HG03457 (cell line): ENCODE measurements around the gene APC2.
"Not testable (repeated sequence)": the region's sequence is repeated elsewhere in the genome, so short reads cannot be mapped to it uniquely, and the experiment has no call there.

Experiments used
- ATAC-seq: cut with Tn5 transposase; IDR thresholded peaks from one replicate; pipeline ENCODE4 v1.9.1; 2021; ENCODE audit warnings: moderate number of reproducible peaks; ENCODE audit not compliant: unreplicated experiment

The APC2 gene

GRCh38 chr19:1474011-1474764, 24.3 kb downstream of the APC2 start:
- no peak for ATAC-seq

GRCh38 chr19:1474765-1475351, 24.9 kb downstream of the APC2 start:
- no peak for ATAC-seq

- no peak for ATAC-seq
Observed at GRCh38 chr19:1475751-1476437, 26.0 kb downstream of the APC2 start.

GRCh38 chr19:1477056-1477455, 27.1 kb downstream of the APC2 start:
- not testable (repeated sequence) for ATAC-seq

DNA sequence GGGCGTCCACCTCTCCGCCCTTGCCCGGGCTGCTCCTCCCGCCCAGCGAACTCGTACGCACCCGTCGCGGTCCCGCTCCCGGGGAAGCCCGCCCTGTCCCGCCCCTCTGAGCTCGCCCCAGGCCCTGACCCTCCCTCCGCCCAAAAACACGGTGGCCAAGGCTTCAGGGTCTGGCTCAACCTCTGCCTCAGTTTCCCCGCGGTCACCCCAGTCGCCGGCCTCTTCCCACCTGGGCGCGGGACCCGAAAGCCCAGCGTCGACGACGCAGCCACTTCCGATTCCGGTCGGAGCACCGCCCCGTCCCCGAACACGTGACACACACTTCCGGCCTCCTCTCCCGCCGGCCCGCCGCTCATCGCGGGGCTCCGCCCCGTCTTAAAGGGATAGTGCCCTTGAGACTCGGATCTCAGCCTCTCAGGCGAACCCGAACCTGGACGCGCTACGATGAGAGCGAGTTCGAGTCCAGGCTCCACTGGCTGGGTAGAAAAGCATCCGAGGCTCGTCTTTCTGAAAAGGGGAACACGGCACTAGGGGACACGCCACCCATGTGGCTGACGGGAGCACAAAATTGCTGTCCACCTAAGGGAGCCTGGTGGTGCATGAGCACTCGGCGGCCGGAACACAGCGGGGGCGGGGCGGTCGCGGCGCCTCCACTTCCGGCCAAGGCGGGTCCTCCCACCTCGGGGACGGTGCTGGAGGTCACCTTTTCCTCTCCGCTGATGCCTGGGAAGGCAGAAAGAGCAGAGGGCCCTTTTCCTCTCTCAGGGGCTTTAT, 29.2 kb downstream of the APC2 start, which contains the start of gene C19orf25:
TSS of gene C19orf25 (minus strand) at position 282 of the 774 bp plus-strand sequence. CDS start 312 bp downstream, outside the sequence.
- ATAC-seq = peak; percentile 59

DNA sequence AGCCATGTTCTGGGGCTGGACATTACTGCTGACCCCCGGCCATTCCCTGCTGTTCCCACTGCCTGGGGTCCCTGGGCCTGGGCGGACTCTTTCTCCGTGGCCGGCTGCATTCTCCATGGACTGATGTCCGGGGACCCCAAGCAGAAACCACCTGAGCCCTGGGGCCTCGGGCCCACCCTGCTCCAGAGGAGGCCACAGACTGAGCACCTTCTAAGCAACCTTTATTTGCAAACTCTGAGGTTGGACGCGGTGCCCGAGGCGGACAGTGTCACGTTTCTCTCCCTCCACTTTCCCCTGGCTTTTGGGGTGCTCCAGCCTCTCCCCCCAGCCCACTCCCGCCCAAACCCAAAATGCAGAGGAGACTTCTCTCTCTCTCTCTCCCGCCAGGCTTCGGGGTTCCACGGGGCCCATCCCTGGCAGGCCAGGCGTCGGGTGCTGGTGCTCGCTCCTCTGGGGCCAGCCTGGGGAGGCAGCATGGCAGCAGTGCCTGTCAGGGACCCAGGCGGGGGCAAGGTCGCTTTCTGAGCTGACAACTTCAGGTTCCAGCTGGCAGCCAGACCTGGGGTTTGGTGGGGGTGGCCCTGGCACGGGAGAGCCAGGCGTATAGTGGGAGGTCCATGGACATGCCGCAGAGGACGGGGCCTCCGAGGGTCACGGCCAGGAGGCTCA, 31.4 kb downstream of the APC2 start:
- no peak for ATAC-seq

DNA sequence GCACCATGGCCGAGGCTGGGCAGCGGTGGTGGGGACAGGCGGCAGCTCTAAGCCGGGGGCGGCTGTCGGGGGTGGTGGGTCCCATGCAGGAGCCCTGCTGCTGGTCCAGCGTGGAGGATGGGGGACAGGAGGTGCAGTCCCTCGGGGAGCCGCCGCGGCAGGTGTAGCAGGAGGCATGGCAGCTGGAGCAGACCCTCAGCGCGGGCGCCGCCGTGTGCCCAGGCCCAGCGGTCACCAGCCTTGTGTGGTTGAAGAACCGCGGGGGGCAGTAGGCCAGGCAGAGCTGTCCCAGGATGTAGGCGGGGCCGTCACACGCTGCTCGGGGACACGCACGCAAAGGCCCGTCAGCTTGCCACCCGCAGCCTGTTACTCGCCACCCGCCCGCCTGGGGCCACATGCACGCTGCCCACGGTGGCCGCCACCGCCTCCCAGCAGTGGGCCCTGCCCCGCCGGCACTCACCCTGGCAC, 32.0 kb downstream of the APC2 start:
- ATAC-seq = no peak

DNA sequence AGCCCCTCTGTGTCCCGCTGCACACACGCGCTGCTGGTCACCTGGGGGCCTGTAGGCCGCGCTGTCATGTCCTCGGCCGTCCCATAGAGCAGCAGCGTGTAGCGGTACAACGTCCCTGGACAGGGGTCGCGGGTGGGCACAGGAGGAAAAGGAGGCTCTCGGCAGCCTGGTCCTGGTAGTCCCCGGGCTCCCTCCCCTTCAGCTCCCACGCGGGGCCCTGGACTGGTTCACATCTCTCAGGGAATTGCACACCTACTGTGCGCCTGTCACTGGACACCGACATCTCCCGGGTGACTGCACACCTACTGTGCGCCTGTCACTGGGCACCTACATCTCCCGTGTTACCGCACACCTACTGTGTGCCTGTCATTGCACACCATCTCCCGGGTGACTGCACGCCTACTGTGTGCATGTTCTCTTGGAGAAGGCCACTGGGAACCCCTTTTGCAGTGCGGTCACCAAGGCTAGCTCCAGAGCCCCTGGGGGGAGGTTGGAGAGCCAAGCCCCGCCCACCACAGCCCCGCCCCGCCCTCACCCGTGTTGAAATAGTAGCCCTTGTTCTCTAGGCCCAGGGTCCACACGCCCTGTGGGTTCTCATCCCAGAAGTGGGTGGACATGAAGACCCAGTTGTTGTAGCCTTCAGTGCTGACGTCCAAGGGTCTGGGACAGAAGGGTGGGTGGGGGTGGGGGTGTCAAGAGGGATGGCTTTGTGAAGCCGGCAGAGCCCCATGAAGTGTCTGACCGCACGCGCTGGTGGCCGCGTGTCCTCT, 32.6 kb downstream of the APC2 start:
- no peak for ATAC-seq

DNA sequence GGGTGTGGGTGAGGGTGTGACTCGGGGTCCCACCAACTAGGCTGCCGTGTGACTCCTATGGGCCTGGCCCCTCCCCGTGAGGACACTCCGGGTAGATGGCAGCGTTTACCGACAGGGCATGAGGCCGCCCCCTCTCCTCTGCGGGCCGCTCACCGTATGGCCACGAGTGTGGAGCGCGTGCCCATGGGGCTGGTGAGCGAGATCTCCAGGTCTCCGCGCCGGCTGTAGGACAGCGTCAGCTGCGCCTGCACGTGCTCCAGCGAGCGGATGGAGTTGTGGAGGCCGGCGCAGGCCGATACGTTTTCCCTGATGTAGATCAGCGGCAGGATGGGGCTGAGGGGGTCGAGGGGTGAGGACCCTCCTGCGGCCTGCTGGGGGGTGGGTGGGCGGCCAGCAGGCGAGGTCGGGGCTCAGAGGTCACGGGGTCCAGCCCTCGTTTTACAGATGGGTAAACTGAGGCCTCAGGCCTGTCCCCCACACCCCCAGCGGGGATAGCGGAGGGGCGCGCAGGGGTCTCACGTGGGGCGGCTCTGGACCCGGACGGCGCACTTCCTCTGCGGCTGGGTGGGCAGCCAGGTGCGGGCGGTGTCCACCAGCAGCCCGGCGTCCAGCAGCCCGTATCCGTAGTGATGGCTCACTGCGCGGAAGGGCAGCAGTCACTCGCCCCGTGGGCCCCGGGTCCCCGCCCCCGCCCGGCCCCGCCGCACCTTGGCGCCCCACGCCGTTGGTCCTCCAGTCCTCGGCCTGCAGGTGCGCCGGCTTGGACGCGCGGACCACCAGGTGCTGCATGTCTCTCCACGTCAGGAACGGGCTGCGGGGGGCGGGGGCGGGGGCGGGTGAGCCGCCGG, 33.4 kb downstream of the APC2 start:
- no peak for ATAC-seq

- ATAC-seq = no peak
Observed at GRCh38 chr19:1483979-1484428, 34.1 kb downstream of the APC2 start.

- no peak for ATAC-seq
Observed at GRCh38 chr19:1486720-1487575, 37.0 kb downstream of the APC2 start.

- no peak for ATAC-seq
Observed at GRCh38 chr19:1487576-1488281, 37.8 kb downstream of the APC2 start.

DNA sequence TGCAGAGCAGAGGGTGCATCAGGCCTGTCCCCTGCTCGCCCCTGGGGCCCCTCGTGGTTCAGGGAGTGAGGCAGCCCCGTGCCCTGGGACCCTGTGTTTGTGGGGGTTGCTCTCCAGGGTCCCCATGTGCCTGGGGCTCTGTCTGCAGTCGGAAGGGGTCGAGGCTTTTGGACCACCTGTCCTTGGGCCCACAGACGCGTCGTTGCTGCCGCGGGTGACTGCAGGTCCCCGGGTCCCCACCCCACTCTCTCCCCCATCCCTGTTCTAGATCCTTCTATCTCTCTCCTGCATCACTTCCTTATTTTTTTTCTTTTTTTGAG, 38.3 kb downstream of the APC2 start:
- ATAC-seq = no peak

DNA sequence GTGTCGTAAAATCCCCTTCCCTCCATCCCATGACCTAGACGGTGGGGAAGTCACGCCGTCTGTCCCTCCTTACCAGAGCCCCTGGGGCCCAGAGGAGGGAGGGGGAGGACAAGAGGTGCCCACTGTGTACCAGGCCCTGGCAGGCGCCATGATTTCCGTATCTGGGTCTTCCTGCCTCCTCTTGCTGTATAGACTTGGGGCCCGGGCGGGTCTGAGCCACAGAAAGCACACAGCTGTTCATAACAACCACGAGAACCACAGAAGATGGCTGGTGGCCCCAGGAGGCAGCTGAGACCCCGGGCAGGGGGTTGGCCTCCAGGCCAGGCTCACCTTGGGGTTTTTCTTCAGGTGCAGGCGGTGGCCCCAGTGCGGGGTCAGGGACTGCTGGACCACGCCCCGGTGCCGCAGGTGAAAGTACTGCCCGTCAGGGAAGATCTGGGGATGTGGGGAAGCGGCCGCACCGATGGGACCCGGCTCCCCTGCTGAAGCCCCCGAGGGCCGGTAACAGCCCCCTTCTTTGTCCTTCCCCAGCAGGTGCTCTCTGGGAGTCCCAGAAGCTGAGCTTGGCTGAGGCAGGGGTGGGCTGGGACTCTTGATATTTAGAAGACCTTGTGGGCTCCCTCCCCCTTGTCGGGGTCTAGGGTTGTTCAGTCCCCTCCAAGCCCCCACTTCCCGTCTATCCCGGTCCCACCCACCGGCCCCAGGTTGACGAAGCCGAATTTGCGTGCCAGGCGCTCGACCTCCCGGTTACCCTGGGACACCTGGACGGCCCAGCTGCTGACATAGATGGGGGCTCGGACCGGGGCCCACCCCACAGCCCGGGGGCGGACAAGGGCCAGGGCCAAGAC, 39.8 kb downstream of the APC2 start:
- peak; percentile 1 for ATAC-seq

- ATAC-seq = peak; percentile 74
Observed at GRCh38 chr19:1490311-1491113, 40.6 kb downstream of the APC2 start, which contains the start of gene PCSK4. TSS of gene PCSK4 (minus strand) at chr19:1490350. CDS start at chr19:1490346, 4 bp downstream.
